Gastroesophageal sphincter (tissue), 4 donors: Measurements from ENCODE around the gene CAMSAP3. TPM values are rescaled to one million over a fixed set of nuclear protein-coding genes. Genes with fewer than 3 reads are reported as not detected.

ENCODE experiments used
- ATAC-seq: fragments of 150-250 bp; one replicate; pipeline ENCODE4 v1.9.1; 2016; ENCODE audit warnings: mild to moderate bottlenecking, moderate library complexity
- H3K27ac ChIP-seq, 4 donors: fragments of 200-600 bp; sonication (generic) in 3 of 4; 1 replicate in 3 of 4; 2 replicates in 1 of 4; pipeline ENCODE4 v1.5.1; 2016 to 2019
- H3K27me3 ChIP-seq: fragments of 200-600 bp; sonication (generic); one replicate; pipeline ENCODE4 v1.5.1; 2019
- H3K36me3 ChIP-seq, 2 donors: fragments of 200-600 bp; sonication (generic); one replicate each; pipeline ENCODE4 v1.5.1; 2019; ENCODE audit warnings: control low read depth in 1 of 2
- H3K4me1 ChIP-seq, 3 donors: fragments of 200-600 bp; sonication (generic); 1 replicate in 2 of 3; 2 replicates in 1 of 3; pipeline ENCODE4 v1.5.1; 2016 to 2019; ENCODE audit warnings: control low read depth in 2 of 3
- H3K4me3 ChIP-seq, 2 donors: fragments of 200-600 bp; sonication (generic); one replicate each; pipeline ENCODE4 v1.5.1; 2019; ENCODE audit warnings: mild to moderate bottlenecking in 1 of 2, moderate library complexity in 1 of 2
- H3K9me3 ChIP-seq, 3 donors: fragments of 200-600 bp; sonication (generic); one replicate each; pipeline ENCODE4 v1.5.1; 2017 to 2019; ENCODE audit warnings: control low read depth in 2 of 3
- EP300 ChIP-seq: sonication (generic); formaldehyde crosslinking; IDR thresholded peaks from one replicate; pipeline ENCODE4 v1.6.1; 2017; ENCODE audit warnings: antibody characterized with exemption, mild to moderate bottlenecking
- POLR2A ChIP-seq, 2 donors: fragments of 450-650 bp; IDR thresholded peaks; one replicate each; pipeline ENCODE4 v1.6.1; 2017; ENCODE audit warnings: antibody characterized with exemption in 2 of 2, mild to moderate bottlenecking in 2 of 2, moderate library complexity in 1 of 2
- POLR2AphosphoS5 ChIP-seq: sonication (generic); formaldehyde crosslinking; IDR thresholded peaks from one replicate; pipeline ENCODE4 v1.6.1; 2017; ENCODE audit warnings: antibody characterized with exemption
- WGBS, 2 donors: methylation state at CpG; one replicate each; pipeline ENCODE4 v1.1.5; 2018; ENCODE audit warnings: low coverage in 1 of 2; 5-methylcytosine and 5-hydroxymethylcytosine counted together
- total RNA-seq, 4 donors: library from RNA; depleted of rRNA; stranded (reverse); fragments of >200 nt; gene quantifications; one replicate each; pipeline ENCODE4 v1.1.0, GENCODE V29; 2016
- TF ChIP-seq, protein P1 (sequence below), 4 experiments: fragments of 200-600 bp in 2 of 4; fragments of 450-650 bp in 2 of 4; sonication (generic) in 1 of 4; IDR thresholded peaks; one replicate each; pipeline ENCODE4 v1.5.1; 2017 to 2019; ENCODE audit warnings: antibody characterized with exemption in 4 of 4, mild to moderate bottlenecking in 2 of 4, moderate library complexity in 2 of 4

The CAMSAP3 gene
- total RNA-seq, 4 donors from 2014 or later, result 0.46 to 2.1 TPM; not detected in 2

DNA sequence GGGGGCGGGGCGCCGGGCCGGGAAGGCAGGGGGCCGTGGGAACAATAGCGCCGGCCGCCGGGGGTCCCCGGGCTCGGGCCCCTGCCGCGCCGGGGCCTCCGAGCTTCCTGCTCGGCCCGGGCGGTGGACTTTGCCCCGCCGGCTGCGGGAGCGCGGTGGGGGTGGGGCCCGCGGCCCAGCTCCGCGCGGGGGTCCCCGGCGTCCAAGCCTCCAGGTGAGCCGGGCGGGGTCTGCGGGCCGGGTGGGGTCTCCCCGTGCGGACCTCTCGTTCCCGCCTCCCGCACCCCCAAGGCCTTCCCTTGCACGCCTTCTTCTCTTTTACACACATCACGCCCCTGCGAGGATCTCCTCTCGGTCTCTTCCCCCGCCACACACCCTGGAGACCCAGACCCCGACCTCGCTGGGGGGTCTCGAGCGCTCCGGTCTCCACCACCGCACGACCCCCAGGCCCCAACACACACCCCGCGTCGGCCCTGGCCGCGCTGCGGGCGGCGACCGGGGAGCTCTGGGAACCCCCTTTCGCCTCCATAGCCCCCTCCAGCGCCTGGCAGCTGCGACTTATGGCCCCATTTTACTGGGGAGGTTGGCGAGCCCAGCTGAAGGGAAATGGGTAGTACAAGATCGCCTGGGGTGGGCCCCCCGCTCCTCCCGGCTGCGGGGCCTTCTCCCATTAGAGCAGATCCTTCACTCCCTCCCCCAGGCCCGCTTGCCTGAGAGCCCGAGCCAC, 711 bp downstream of the CAMSAP3 start:
- 10% methylated on average over 2 of the region's 70 CpGs; no CpG with 5 or more reads in 1 of the 2 donors for WGBS, 2 donors
- ATAC-seq, result no peak
- Histone ChIP-seq H3K4me3 (peak overlapping the region in 1 of 2 donors; percentile 42), H3K9me3 (no peaks in the 10 kb centered on the region), H3K27me3 (peaks cover 98% of the 10 kb centered on the region), H3K36me3 (no peaks in the 10 kb centered on the region), H3K4me1 (peaks cover 0 to 17% (median 0%) of the 10 kb centered on the region in 3 donors), H3K27ac (no peak overlapping the region)
- TF ChIP-seq POLR2A (IDR thresholded peaks at IDR 0.05) (no peak), EP300 (no peak), POLR2AphosphoS5 (no peak)
- TF ChIP-seq, protein P1, sequence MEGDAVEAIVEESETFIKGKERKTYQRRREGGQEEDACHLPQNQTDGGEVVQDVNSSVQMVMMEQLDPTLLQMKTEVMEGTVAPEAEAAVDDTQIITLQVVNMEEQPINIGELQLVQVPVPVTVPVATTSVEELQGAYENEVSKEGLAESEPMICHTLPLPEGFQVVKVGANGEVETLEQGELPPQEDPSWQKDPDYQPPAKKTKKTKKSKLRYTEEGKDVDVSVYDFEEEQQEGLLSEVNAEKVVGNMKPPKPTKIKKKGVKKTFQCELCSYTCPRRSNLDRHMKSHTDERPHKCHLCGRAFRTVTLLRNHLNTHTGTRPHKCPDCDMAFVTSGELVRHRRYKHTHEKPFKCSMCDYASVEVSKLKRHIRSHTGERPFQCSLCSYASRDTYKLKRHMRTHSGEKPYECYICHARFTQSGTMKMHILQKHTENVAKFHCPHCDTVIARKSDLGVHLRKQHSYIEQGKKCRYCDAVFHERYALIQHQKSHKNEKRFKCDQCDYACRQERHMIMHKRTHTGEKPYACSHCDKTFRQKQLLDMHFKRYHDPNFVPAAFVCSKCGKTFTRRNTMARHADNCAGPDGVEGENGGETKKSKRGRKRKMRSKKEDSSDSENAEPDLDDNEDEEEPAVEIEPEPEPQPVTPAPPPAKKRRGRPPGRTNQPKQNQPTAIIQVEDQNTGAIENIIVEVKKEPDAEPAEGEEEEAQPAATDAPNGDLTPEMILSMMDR (IDR thresholded peaks at IDR 0.05), result no peak

DNA sequence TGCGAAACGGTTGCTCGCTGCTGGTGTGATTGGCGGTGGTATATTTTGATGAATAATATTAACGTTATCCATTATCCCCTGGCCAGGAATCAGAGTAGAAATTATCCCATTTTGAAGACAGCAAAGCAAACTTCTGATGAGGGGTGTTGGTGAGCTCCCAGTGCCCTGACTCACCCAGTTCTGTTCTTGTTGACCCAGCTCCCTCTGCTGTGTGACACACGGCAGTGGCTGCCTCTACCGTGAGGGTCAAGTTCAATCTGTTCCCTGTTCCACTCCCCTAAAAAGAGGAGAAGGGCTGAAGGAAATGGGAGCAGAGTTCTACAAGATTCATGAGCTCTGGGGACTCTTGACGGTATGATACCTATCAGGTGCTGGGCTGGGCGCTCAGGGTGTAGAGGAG, 2.0 kb downstream of the CAMSAP3 start:
- 57 to 60% methylated on average over 2 of the region's 9 CpGs for WGBS, 2 donors
- no peaks in the 10 kb centered on the region for H3K9me3 ChIP-seq
- peaks cover 98% of the 10 kb centered on the region for H3K27me3 ChIP-seq
- no peaks in the 10 kb centered on the region for H3K36me3 ChIP-seq
- no peak for TF ChIP-seq EP300
- TF ChIP-seq POLR2A (IDR thresholded peaks at IDR 0.05), result no peak
- TF ChIP-seq POLR2AphosphoS5, result no peak
- TF ChIP-seq, protein P1 (IDR thresholded peaks at IDR 0.05), result no peak
- H3K27ac ChIP-seq, result no peak overlapping the region
- H3K4me3 ChIP-seq, result no peak overlapping the region
- ATAC-seq, result no peak
- H3K4me1 ChIP-seq, result peaks cover 0 to 17% (median 0%) of the 10 kb centered on the region in 3 donors

DNA sequence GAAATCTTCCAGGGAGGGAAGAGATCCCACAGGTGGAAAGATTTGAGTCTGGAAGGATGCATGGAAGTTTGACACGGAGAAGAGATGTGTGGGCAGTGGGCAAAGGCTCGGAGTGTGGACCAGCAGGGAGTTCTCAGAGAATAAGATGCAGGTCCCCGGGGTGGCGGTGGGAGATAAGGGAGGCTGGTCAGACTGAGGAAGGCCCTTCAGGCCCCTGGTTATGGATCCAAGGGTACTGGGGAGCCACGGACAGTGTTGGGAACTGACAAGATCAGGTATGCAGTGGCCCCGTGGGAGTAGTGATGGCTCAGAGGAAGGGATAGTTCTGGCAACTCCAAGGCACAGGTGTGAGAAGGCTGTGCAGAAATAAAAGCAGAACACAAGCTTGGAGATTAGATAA, 2.5 kb downstream of the CAMSAP3 start:
- 60 to 75% methylated on average over 1 to 6 of the region's 6 CpGs for WGBS, 2 donors
- no peak overlapping the region for H3K27ac ChIP-seq
- no peak for ATAC-seq
- H3K27me3 ChIP-seq, result peaks cover 98% of the 10 kb centered on the region
- peaks cover 0 to 17% (median 0%) of the 10 kb centered on the region in 3 donors for H3K4me1 ChIP-seq
- no peaks in the 10 kb centered on the region for H3K9me3 ChIP-seq
- TF ChIP-seq, protein P1 (IDR thresholded peaks at IDR 0.05), result no peak
- TF ChIP-seq POLR2AphosphoS5 (no peak), POLR2A (IDR thresholded peaks at IDR 0.05) (no peak), EP300 (no peak)
- H3K4me3 ChIP-seq, result no peak overlapping the region
- H3K36me3 ChIP-seq, result no peaks in the 10 kb centered on the region

DNA sequence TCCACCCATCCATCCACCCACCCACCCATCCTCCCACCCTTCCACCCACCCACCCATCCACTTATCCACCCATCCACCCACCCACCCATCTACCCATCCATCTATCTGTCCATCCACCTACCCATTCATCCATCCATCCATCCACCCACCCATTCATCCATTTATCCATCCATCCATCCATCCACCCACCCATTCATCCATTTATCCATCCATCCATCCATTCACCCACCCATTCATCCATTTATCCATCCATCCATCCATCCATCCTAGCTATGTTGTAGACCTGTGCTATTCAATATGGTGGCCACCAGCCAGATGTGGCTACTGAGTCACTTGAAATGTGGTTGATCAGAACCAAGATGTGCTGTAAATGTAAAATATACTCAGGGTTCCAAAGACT, 5.1 kb downstream of the CAMSAP3 start:
- Histone ChIP-seq H3K27ac (no peak overlapping the region), H3K4me3 (no peak overlapping the region), H3K4me1 (peaks cover 0 to 11% (median 0%) of the 10 kb centered on the region in 3 donors), H3K36me3 (no peaks in the 10 kb centered on the region), H3K27me3 (peaks cover 98% of the 10 kb centered on the region), H3K9me3 (no peaks in the 10 kb centered on the region)
- TF ChIP-seq, protein P1 (IDR thresholded peaks at IDR 0.05), result no peak
- no peak for TF ChIP-seq POLR2A (IDR thresholded peaks at IDR 0.05)
- TF ChIP-seq POLR2AphosphoS5, result no peak
- no peak for TF ChIP-seq EP300
- ATAC-seq, result no peak

DNA sequence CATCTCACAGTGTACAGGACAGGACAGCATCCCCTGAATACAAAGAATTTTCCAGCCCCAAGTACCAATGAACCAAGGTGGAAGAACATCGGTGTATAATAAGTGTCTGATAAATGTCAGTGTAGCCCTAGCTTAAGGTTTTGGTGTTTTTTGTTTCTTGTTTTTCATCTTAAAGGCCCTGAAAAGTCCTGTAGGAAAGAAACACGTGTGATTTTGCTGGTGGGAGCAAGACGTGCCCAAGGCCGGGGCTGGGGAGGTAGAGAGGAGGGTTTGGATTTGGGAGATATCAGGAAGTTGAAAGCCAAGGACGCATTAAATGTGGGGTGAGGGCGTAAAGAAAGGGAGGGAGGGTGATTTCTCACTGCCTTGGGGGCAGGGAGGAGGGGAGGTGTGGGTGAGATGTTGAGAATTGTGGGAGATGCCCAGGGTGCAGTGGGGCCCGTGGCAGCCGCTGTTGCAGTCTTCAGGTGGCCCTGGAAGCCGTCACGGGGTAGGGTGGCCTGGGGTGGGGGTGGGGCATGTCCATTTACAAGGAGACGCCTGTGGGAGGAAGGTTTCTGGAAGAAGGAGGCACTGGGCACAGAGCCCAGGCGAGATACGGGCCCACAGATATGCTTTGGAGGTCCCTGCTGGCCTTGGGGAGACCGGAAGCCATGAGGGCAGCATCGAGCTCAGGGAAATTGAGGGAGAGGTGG, 6.7 kb downstream of the CAMSAP3 start:
- ATAC-seq, result no peak

More for the DNA sequence above, 6.7 kb downstream of the CAMSAP3 start:
- Histone ChIP-seq H3K4me3 (no peak overlapping the region), H3K27ac (no peak overlapping the region), H3K9me3 (no peaks in the 10 kb centered on the region), H3K36me3 (no peaks in the 10 kb centered on the region), H3K27me3 (peaks cover 98% of the 10 kb centered on the region), H3K4me1 (no peaks in the 10 kb centered on the region)
- 32 to 61% methylated on average over 5 to 15 of the region's 15 CpGs for WGBS, 2 donors
- TF ChIP-seq POLR2A (IDR thresholded peaks at IDR 0.05), result no peak
- TF ChIP-seq POLR2AphosphoS5, result no peak
- no peak for TF ChIP-seq EP300
- TF ChIP-seq, protein P1 (IDR thresholded peaks at IDR 0.05), result no peak
